GM23338 (cell line): ENCODE measurements around the gene LLPH. TPM values are rescaled to one million over a fixed set of nuclear protein-coding genes. Genes with fewer than 3 reads are reported as not detected.

Experiments used
- ATAC-seq: fragments of 200-7000 bp; cut with Tn5 transposase; 3 replicates; pipeline ENCODE4 v1.9.1; 2020
- DNase-seq: peaks from one replicate; pipeline ENCODE4 v3.0.0-alpha.2; 2015; ENCODE audit warnings: low spot score
- H2AFZ ChIP-seq: fragments of 200-600 bp; sonication (generic); 2 replicates; pipeline ENCODE4 v1.8.0; 2016; ENCODE audit warnings: antibody characterized with exemption, mild to moderate bottlenecking, moderate library complexity
- H3F3A ChIP-seq: fragments of 200-600 bp; sonication (generic); replicated peaks from 2 replicates; pipeline ENCODE4 v1.8.0; 2017; ENCODE audit warnings: antibody characterized with exemption, mixed run types, low read depth
- H3K27ac ChIP-seq: fragments of 200-600 bp; sonication (generic); 2 replicates; pipeline ENCODE4 v1.6.1; 2016; ENCODE audit warnings: low read depth
- H3K27me3 ChIP-seq: fragments of 200-600 bp; sonication (generic); 2 replicates; pipeline ENCODE4 v1.8.0; 2016; ENCODE audit warnings: mild to moderate bottlenecking, mixed run types, moderate library complexity; ENCODE audit not compliant: insufficient read depth
- H3K36me3 ChIP-seq: fragments of 200-600 bp; sonication (generic); 2 replicates; pipeline ENCODE4 v1.8.0; 2016; ENCODE audit warnings: mild to moderate bottlenecking; ENCODE audit not compliant: insufficient read depth
- H3K4me1 ChIP-seq: fragments of 200-600 bp; sonication (generic); 2 replicates; pipeline ENCODE4 v1.8.0; 2016; ENCODE audit warnings: mild to moderate bottlenecking, moderate library complexity; ENCODE audit not compliant: insufficient read depth
- H3K4me2 ChIP-seq: fragments of 200-600 bp; sonication (generic); 2 replicates; pipeline ENCODE4 v1.7.1; 2017; ENCODE audit warnings: mixed run types
- H3K4me3 ChIP-seq: fragments of 200-600 bp; sonication (generic); 2 replicates; pipeline ENCODE4 v1.6.1; 2016; ENCODE audit warnings: mixed run types
- H3K79me2 ChIP-seq: fragments of 200-600 bp; sonication (generic); replicated peaks from 2 replicates; pipeline ENCODE4 v1.8.0; 2017; ENCODE audit warnings: mild to moderate bottlenecking; ENCODE audit not compliant: insufficient read depth
- H3K9me2 ChIP-seq: fragments of 200-600 bp; sonication (generic); 2 replicates; pipeline ENCODE4 v1.8.0; 2017; ENCODE audit not compliant: insufficient read depth
- H4K20me1 ChIP-seq: fragments of 200-600 bp; sonication (generic); replicated peaks from 2 replicates; pipeline ENCODE4 v1.8.0; 2017; ENCODE audit warnings: mild to moderate bottlenecking; ENCODE audit not compliant: insufficient read depth
- H3K27ac Mint-ChIP-seq: 2 replicates; pipeline ENCODE4 v1.8.0; 2020; ENCODE audit warnings: inconsistent platforms, mild to moderate bottlenecking, moderate library complexity, mixed read lengths
- H3K27me3 Mint-ChIP-seq: 3 replicates; pipeline ENCODE4 v1.8.0; 2022; ENCODE audit warnings: low read depth, mild to moderate bottlenecking, moderate library complexity, mixed read lengths, inconsistent platforms; ENCODE audit not compliant: insufficient read depth, poor library complexity
- H3K36me3 Mint-ChIP-seq: 3 replicates; pipeline ENCODE4 v1.8.0; 2021; ENCODE audit warnings: low read depth, mild to moderate bottlenecking, inconsistent platforms, moderate library complexity, mixed read lengths
- H3K4me1 Mint-ChIP-seq: 3 replicates; pipeline ENCODE4 v1.8.0; 2020; ENCODE audit warnings: mild to moderate bottlenecking, inconsistent platforms, mixed read lengths
- H3K4me3 Mint-ChIP-seq: 3 replicates; pipeline ENCODE4 v1.8.0; 2021; ENCODE audit warnings: moderate library complexity, mild to moderate bottlenecking, inconsistent platforms, mixed read lengths
- H3K9me3 Mint-ChIP-seq: 3 replicates; pipeline ENCODE4 v1.8.0; 2020; ENCODE audit warnings: moderate library complexity, mild to moderate bottlenecking, inconsistent platforms, mixed read lengths
- CREB1 ChIP-seq: fragments of 250-450 bp; sonication (Bioruptor Pico); IDR thresholded peaks from 2 replicates; pipeline ENCODE4 v1.5.0; 2020; ENCODE audit warnings: low read depth, mild to moderate bottlenecking, moderate library complexity
- CTCF ChIP-seq, 2 experiments: fragments of 200-600 bp in 1 of 2; sonication (generic) in 1 of 2; conservative IDR thresholded peaks; 2 replicates each; pipeline versions ENCODE4 v1.5.1 to v1.6.1; 2016 to 2017; ENCODE audit warnings: antibody characterized with exemption in 2 of 2, low read depth in 2 of 2, mild to moderate bottlenecking in 2 of 2, moderate library complexity in 1 of 2
- ETS1 ChIP-seq: IDR thresholded peaks from 2 replicates; pipeline ENCODE4 v1.6.1; 2016; ENCODE audit warnings: antibody characterized with exemption
- EZH2 ChIP-seq: fragments of 200-600 bp; sonication (generic); IDR thresholded peaks from one replicate; pipeline ENCODE4 v1.8.0; 2017; ENCODE audit warnings: antibody characterized with exemption, mild to moderate bottlenecking, low read depth; ENCODE audit not compliant: unreplicated experiment
- EZH2phosphoT487 ChIP-seq: fragments of 200-600 bp; sonication (generic); IDR thresholded peaks from one replicate; pipeline ENCODE4 v1.8.1; 2018; ENCODE audit warnings: antibody characterized with exemption; ENCODE audit not compliant: unreplicated experiment
- JUNB ChIP-seq: IDR thresholded peaks from one replicate; pipeline ENCODE4 v1.6.1; 2016; ENCODE audit warnings: antibody characterized with exemption; ENCODE audit not compliant: unreplicated experiment
- NANOG ChIP-seq: IDR thresholded peaks from 2 replicates; pipeline ENCODE4 v1.6.1; 2016; ENCODE audit warnings: antibody characterized with exemption, borderline replicate concordance
- POLR2AphosphoS5 ChIP-seq: IDR thresholded peaks from 2 replicates; pipeline ENCODE4 v1.6.1; 2016; ENCODE audit warnings: antibody characterized with exemption, low read depth
- REST ChIP-seq: IDR thresholded peaks from one replicate; pipeline ENCODE4 v1.6.1; 2018; ENCODE audit warnings: antibody characterized with exemption; ENCODE audit not compliant: unreplicated experiment
- STAT1 ChIP-seq: IDR thresholded peaks from one replicate; pipeline ENCODE4 v1.6.1; 2016; ENCODE audit warnings: antibody characterized with exemption; ENCODE audit not compliant: unreplicated experiment
- ZNF114 ChIP-seq: fragments of 250-450 bp; sonication (Bioruptor Pico); IDR thresholded peaks from 2 replicates; pipeline ENCODE4 v1.5.0; 2020; ENCODE audit warnings: mild to moderate bottlenecking, moderate library complexity
- ZNF331 ChIP-seq: fragments of 250-450 bp; sonication (Bioruptor Pico); IDR thresholded peaks from 2 replicates; pipeline ENCODE4 v1.5.0; 2020; ENCODE audit warnings: low read depth, mild to moderate bottlenecking, moderate library complexity
- ZNF462 ChIP-seq: fragments of 250-450 bp; sonication (Bioruptor Pico); IDR thresholded peaks from 2 replicates; pipeline ENCODE4 v1.5.0; 2020; ENCODE audit warnings: mild to moderate bottlenecking, moderate library complexity
- polyA plus RNA-seq: library from polyadenylated mRNA; unstranded; fragments of >200 nt; fragmentation: Nextera tagmentation; extraction: Ambion mirVana; gene quantifications from 2 replicates; pipeline ENCODE4 v1.2.1, GENCODE V29; 2016
- total RNA-seq: library from RNA; depleted of rRNA; stranded (reverse); fragments of >200 nt; shearing (Covaris generic); gene quantifications from 2 replicates; pipeline ENCODE4 v1.2.3, GENCODE V29; 2014

LLPH gene
- total and polyA plus RNA-seq, 2 experiments from 2014 or later, result 10.7 to 56.6 TPM

- Histone ChIP-seq H3K27me3 (no peaks in the 10 kb centered on the region), H3K4me2 (no peak overlapping the region), H3K36me3 (no peaks in the 10 kb centered on the region), H2AFZ (no peak overlapping the region), H4K20me1 (no peaks in the 10 kb centered on the region), H3K9me2 (no peaks in the 10 kb centered on the region), H3K79me2 (peaks cover 75% of the 10 kb centered on the region), H3K4me3 (no peak overlapping the region), H3F3A (no peaks in the 10 kb centered on the region; the same call in 1 of the 2 replicates), H3K27ac (no peak overlapping the region), H3K4me1 (no peaks in the 10 kb centered on the region)
- H3K4me1 Mint-ChIP-seq, result peaks cover 10% of the 10 kb centered on the region; the same call in 2 of the 3 replicates
- TF ChIP-seq ZNF331 (CRISPR knock-in tag) (no peak), JUNB (no peak), ETS1 (no peak), EZH2phosphoT487 (no peak), NANOG (no peak), ZNF462 (no peak), CREB1 (CRISPR knock-in tag) (no peak), CTCF (conservative IDR thresholded peaks at IDR 0.05; ENCODE audit: low read depth in 2 of 2) (no peak), EZH2 (no peak), POLR2AphosphoS5 (no peak), ZNF114 (CRISPR knock-in tag) (no peak), STAT1 (no peak), REST (no peak)
- DNase-seq, result no peak
- H3K4me3 Mint-ChIP-seq, result no peak overlapping the region
- H3K36me3 Mint-ChIP-seq, result peaks cover 29% of the 10 kb centered on the region
- H3K27me3 Mint-ChIP-seq, result no peaks in the 10 kb centered on the region
- no peak for ATAC-seq
- H3K9me3 Mint-ChIP-seq, result peaks cover 14% of the 10 kb centered on the region; the same call in 2 of the 3 replicates
- H3K27ac Mint-ChIP-seq, result no peak overlapping the region
Measured at GRCh38 chr12:66164349-66164821, 33.8 kb upstream of the LLPH start.
